Measurements from ENCODE around the gene RBPJL. TPM values are rescaled to one million over a fixed set of nuclear protein-coding genes. Genes with fewer than 3 reads are reported as not detected.

Gene RBPJL
- total RNA-seq, 1 experiment from 2014 or later, result not detected

DNA sequence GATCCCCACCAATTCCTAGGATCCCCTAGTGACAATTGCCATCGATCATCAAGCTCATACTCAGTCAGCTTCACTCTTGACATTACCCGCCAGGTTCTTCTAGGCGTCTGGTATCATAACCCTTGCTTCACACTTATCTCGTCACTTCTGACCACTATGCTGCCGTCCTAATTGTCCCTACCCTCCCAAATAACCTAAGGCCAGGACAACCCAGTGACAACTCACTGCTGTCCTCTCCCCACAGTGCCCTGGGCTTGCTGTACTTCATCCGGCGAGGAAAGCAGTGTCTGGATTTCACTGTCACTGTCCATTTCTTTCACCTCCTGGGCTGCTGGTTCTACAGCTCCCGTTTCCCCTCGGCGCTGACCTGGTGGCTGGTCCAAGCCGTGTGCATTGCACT, 60.0 kb downstream of the RBPJL start:
- in situ Hi-C loops (cut with HindIII; ENCODE audit: low pct_unique_long_range_greater_than_20kb, low sequenced_read_pairs), result no loop called here
- DNase-seq (ENCODE audit: low read depth), result no peak

DNA sequence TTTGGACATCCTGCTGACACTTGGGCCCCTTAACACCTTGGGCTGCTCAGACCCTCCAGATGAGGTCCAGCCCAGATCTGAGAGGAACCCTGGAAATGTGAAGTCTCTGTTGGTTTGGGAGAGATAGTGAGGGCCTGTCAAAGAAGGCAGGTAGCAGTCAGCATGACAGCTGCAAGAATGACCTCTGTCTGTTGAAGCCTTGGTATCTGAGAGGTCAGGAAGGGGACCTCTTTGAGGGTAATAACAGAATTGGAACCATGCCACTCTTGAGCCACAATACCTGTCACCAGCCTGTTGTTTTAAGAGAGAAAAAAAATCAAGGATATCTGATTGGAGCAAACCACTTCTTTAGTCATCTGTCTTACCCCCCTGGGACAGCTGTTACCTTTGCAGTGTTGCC, 60.5 kb downstream of the RBPJL start:
- in situ Hi-C loops (cut with HindIII; ENCODE audit: low pct_unique_long_range_greater_than_20kb, low sequenced_read_pairs), result no loop called here
- no peak for DNase-seq (ENCODE audit: low read depth)

Other genes starting within 250 kb of the RBPJL start
- not detected in 2 replicates for gene KCNS1, start 205.7 kb upstream of the RBPJL start, total RNA-seq (2014; rRNA removed; shearing (Covaris generic); ENCODE audit: low replicate concordance)
- not detected in 2 replicates for gene WFDC5, start 191.7 kb upstream of the RBPJL start, total RNA-seq (2014; rRNA removed; shearing (Covaris generic); ENCODE audit: low replicate concordance)
- not detected in 2 replicates for gene WFDC12, start 182.4 kb upstream of the RBPJL start, total RNA-seq (2014; rRNA removed; shearing (Covaris generic); ENCODE audit: low replicate concordance)
- gene PI3, start 131.9 kb upstream of the RBPJL start, total RNA-seq (2014; rRNA removed; shearing (Covaris generic); ENCODE audit: low replicate concordance), result not detected in 2 replicates
- gene SEMG1, start 99.8 kb upstream of the RBPJL start, total RNA-seq (2014; rRNA removed; shearing (Covaris generic); ENCODE audit: low replicate concordance), result not detected in 2 replicates
- not detected in 2 replicates for gene SEMG2, start 85.5 kb upstream of the RBPJL start, total RNA-seq (2014; rRNA removed; shearing (Covaris generic); ENCODE audit: low replicate concordance)
- 1.5 TPM in 1 of 2 replicates, not detected in the other for gene SLPI, start 52.3 kb upstream of the RBPJL start, total RNA-seq (2014; rRNA removed; shearing (Covaris generic); ENCODE audit: low replicate concordance)
- 0.10 and 2.1 TPM in 2 replicates for gene MATN4, start 1.5 kb downstream of the RBPJL start, total RNA-seq (2014; rRNA removed; shearing (Covaris generic); ENCODE audit: low replicate concordance)
- 92.8 and 111 TPM in 2 replicates for gene SDC4, start 41.6 kb downstream of the RBPJL start, total RNA-seq (2014; rRNA removed; shearing (Covaris generic); ENCODE audit: low replicate concordance)
- 59.1 and 84.9 TPM in 2 replicates for gene SYS1, start 56.3 kb downstream of the RBPJL start, total RNA-seq (2014; rRNA removed; shearing (Covaris generic); ENCODE audit: low replicate concordance)
- gene TP53TG5, start 71.5 kb downstream of the RBPJL start, total RNA-seq (2014; rRNA removed; shearing (Covaris generic); ENCODE audit: low replicate concordance), result not detected in 2 replicates
- 2.5 and 21.5 TPM in 2 replicates for gene DBNDD2, start 101.4 kb downstream of the RBPJL start, total RNA-seq (2014; rRNA removed; shearing (Covaris generic); ENCODE audit: low replicate concordance)
- 66.4 and 89.4 TPM in 2 replicates for gene PIGT, start 109.3 kb downstream of the RBPJL start, total RNA-seq (2014; rRNA removed; shearing (Covaris generic); ENCODE audit: low replicate concordance)
- not detected in 2 replicates for gene WFDC2, start 162.9 kb downstream of the RBPJL start, total RNA-seq (2014; rRNA removed; shearing (Covaris generic); ENCODE audit: low replicate concordance)
- gene SPINT3, start 208.8 kb downstream of the RBPJL start, total RNA-seq (2014; rRNA removed; shearing (Covaris generic); ENCODE audit: low replicate concordance), result not detected in 2 replicates
- gene WFDC6, start 232.6 kb downstream of the RBPJL start, total RNA-seq (2014; rRNA removed; shearing (Covaris generic); ENCODE audit: low replicate concordance), result not detected in 2 replicates
- gene EPPIN, start 240.6 kb downstream of the RBPJL start, total RNA-seq (2014; rRNA removed; shearing (Covaris generic); ENCODE audit: low replicate concordance), result not detected in 2 replicates

Data from Caki2 (cell line).